Measurements from ENCODE around the gene EFTUD2.

GRCh38 chr17:44807093-44807816 is 92.0 kb downstream of the EFTUD2 start:
- TF ChIP-seq ZBTB10 (tag by site-specific recombination; IDR thresholded peaks at IDR 0.05) (no peak), YY1 (tag by site-specific recombination; IDR thresholded peaks at IDR 0.05) (no peak), ZNF23 (tag by site-specific recombination; IDR thresholded peaks at IDR 0.05; ENCODE audit: borderline replicate concordance) (no peak), REPIN1 (tag by site-specific recombination; IDR thresholded peaks at IDR 0.05; ENCODE audit: low read depth) (no peak), CTCF (tag by site-specific recombination; IDR thresholded peaks at IDR 0.05) (no peak), ZNF37A (tag by site-specific recombination; IDR thresholded peaks at IDR 0.05) (no peak)

Data from HEK293 (cell line).